Neural crest cell (in vitro differentiated cells): ENCODE measurements around the gene NFIB. TPM values are rescaled to one million over a fixed set of nuclear protein-coding genes. Genes with fewer than 3 reads are reported as not detected.

Experiments used
- DNase-seq: peaks from one replicate; pipeline ENCODE4 v3.0.0; 2021; ENCODE audit warnings: low read depth, mixed read lengths, low spot score
- H3K27ac Mint-ChIP-seq: one replicate; pipeline ENCODE4 v1.8.0; 2021; ENCODE audit warnings: mild to moderate bottlenecking, mixed read lengths; ENCODE audit not compliant: unreplicated experiment
- H3K27me3 Mint-ChIP-seq: 2 replicates; pipeline ENCODE4 v1.8.0; 2021; ENCODE audit warnings: low read depth, mild to moderate bottlenecking, mixed read lengths
- H3K36me3 Mint-ChIP-seq: 2 replicates; pipeline ENCODE4 v1.8.0; 2021; ENCODE audit warnings: low read depth, mild to moderate bottlenecking, mixed read lengths
- H3K4me1 Mint-ChIP-seq: 2 replicates; pipeline ENCODE4 v1.8.0; 2021; ENCODE audit warnings: mixed read lengths
- H3K4me3 Mint-ChIP-seq: one replicate; pipeline ENCODE4 v1.8.0; 2021; ENCODE audit warnings: mild to moderate bottlenecking, mixed read lengths
- H3K9me3 Mint-ChIP-seq: 2 replicates; pipeline ENCODE4 v1.8.0; 2021; ENCODE audit warnings: mixed read lengths
- CTCF ChIP-seq: fragments of 200-600 bp; sonication (generic); conservative IDR thresholded peaks from 2 replicates; pipeline ENCODE4 v1.5.0; 2021; ENCODE audit warnings: antibody characterized with exemption, mild to moderate bottlenecking
- total RNA-seq: library from RNA; stranded (reverse); gene quantifications from 2 replicates; pipeline ENCODE4 v1.2.1, GENCODE V29; 2021

NFIB gene
- total RNA-seq, 1 donor from 2014 or later = 3.7 TPM

GRCh38 chr9:14079440-14079839 is 234.5 kb downstream of the NFIB start:
- peaks cover 3% of the 10 kb centered on the region for H3K9me3 Mint-ChIP-seq
- no peak overlapping the region for H3K27ac Mint-ChIP-seq
- no peak for DNase-seq
- no peak overlapping the region for H3K4me3 Mint-ChIP-seq
- peaks cover 40% of the 10 kb centered on the region for H3K4me1 Mint-ChIP-seq
- peaks cover 10% of the 10 kb centered on the region for H3K27me3 Mint-ChIP-seq
- no peak for TF ChIP-seq CTCF
- no peaks in the 10 kb centered on the region for H3K36me3 Mint-ChIP-seq

GRCh38 chr9:14077672-14078071 is 236.3 kb downstream of the NFIB start:
- H3K36me3 Mint-ChIP-seq = no peaks in the 10 kb centered on the region
- no peak for TF ChIP-seq CTCF

GRCh38 chr9:14075218-14075617 is 238.7 kb downstream of the NFIB start:
- Mint-ChIP-seq H3K9me3 (peaks cover 10% of the 10 kb centered on the region), H3K4me3 (no peak overlapping the region), H3K27ac (no peak overlapping the region), H3K27me3 (peaks cover 8% of the 10 kb centered on the region), H3K4me1 (peaks cover 6% of the 10 kb centered on the region), H3K36me3 (no peaks in the 10 kb centered on the region)
- TF ChIP-seq CTCF = no peak
- no peak for DNase-seq

More at GRCh38 chr9:14077672-14078071, 236.3 kb downstream of the NFIB start:
- DNase-seq = no peak
- peaks cover 10% of the 10 kb centered on the region for H3K27me3 Mint-ChIP-seq
- no peak overlapping the region for H3K4me3 Mint-ChIP-seq
- H3K27ac Mint-ChIP-seq = no peak overlapping the region
- peaks cover 3% of the 10 kb centered on the region for H3K9me3 Mint-ChIP-seq
- H3K4me1 Mint-ChIP-seq = peaks cover 26% of the 10 kb centered on the region

- H3K27me3 Mint-ChIP-seq = no peaks in the 10 kb centered on the region
- peaks cover 14% of the 10 kb centered on the region for H3K9me3 Mint-ChIP-seq
- H3K36me3 Mint-ChIP-seq = no peaks in the 10 kb centered on the region
- H3K27ac Mint-ChIP-seq = no peak overlapping the region
- no peak for TF ChIP-seq CTCF
- no peaks in the 10 kb centered on the region for H3K4me1 Mint-ChIP-seq
- no peak overlapping the region for H3K4me3 Mint-ChIP-seq
- no peak for DNase-seq
These were observed 241.1 kb downstream of the NFIB start for GRCh38 chr9:14072850-14073249.

- H3K27me3 Mint-ChIP-seq = no peaks in the 10 kb centered on the region
- H3K36me3 Mint-ChIP-seq = no peaks in the 10 kb centered on the region
- no peak overlapping the region for H3K27ac Mint-ChIP-seq
- peak; percentile 19 for TF ChIP-seq CTCF
- no peak overlapping the region for H3K4me3 Mint-ChIP-seq
- peaks cover 14% of the 10 kb centered on the region for H3K9me3 Mint-ChIP-seq
- DNase-seq = no peak
- H3K4me1 Mint-ChIP-seq = no peaks in the 10 kb centered on the region
These were observed 242.5 kb downstream of the NFIB start for GRCh38 chr9:14071484-14071883.

GRCh38 chr9:14068690-14069089 is 245.3 kb downstream of the NFIB start:
- Mint-ChIP-seq H3K27me3 (no peaks in the 10 kb centered on the region), H3K9me3 (peaks cover 11% of the 10 kb centered on the region), H3K4me1 (no peaks in the 10 kb centered on the region), H3K36me3 (no peaks in the 10 kb centered on the region), H3K27ac (no peak overlapping the region), H3K4me3 (no peak overlapping the region)
- no peak for DNase-seq
- no peak for TF ChIP-seq CTCF
